ENCODE data around the gene TMEM117. TPM values are rescaled to one million over a fixed set of nuclear protein-coding genes. Genes with fewer than 3 reads are reported as not detected.

Gene TMEM117
- polyA plus RNA-seq, 1 donor (not counting 4 experiments of a cell fraction or from before 2014, with no cell fraction given): 8.5 TPM

GRCh38 chr12:44099486-44099885 is 263.6 kb downstream of the TMEM117 start:
- Histone ChIP-seq H2AFZ (ENCODE audit: control insufficient read depth, low read length) (no peak overlapping the region), H3K4me2 (ENCODE audit: control insufficient read depth, extremely low read depth, insufficient read depth, low read depth, low read length) (no peak overlapping the region), H3K27me3 (ENCODE audit: control insufficient read depth, extremely low read depth, insufficient read depth, low read length) (no peaks in the 10 kb centered on the region), H3K36me3 (ENCODE audit: control insufficient read depth in 2 of 2, extremely low read depth in 1 of 2, insufficient read depth in 2 of 2, low read length in 2 of 2) (no peaks in the 10 kb centered on the region), H3K4me1 (ENCODE audit: control insufficient read depth, extremely low read depth, insufficient read depth, low read length) (no peaks in the 10 kb centered on the region), H3K9me1 (ENCODE audit: control insufficient read depth, extremely low read depth, insufficient read depth, low read length) (no peaks in the 10 kb centered on the region), H3K9me3 (ENCODE audit: control insufficient read depth, low read depth, low read length) (no peaks in the 10 kb centered on the region), H3K9ac (ENCODE audit: control insufficient read depth, extremely low read depth, insufficient read depth, low read length) (no peak overlapping the region), H3K4me3 (ENCODE audit: control insufficient read depth in 2 of 3, extremely low read depth in 1 of 3, insufficient read depth in 2 of 3, low read depth in 1 of 3, low read length in 3 of 3) (no peak overlapping the region), H3K27ac (ENCODE audit: control insufficient read depth, insufficient read depth, low read length) (no peak overlapping the region), H3K79me2 (ENCODE audit: control insufficient read depth, insufficient read depth, low read length) (no peaks in the 10 kb centered on the region), H4K20me1 (ENCODE audit: control insufficient read depth, extremely low read depth, insufficient read depth, low read length) (no peaks in the 10 kb centered on the region)
- no peak for TF ChIP-seq CTCF (optimal IDR thresholded peaks at IDR 0.05 in 1 of 3, IDR thresholded peaks at IDR 0.05 in 1 of 3, conservative IDR thresholded peaks at IDR 0.05 in 1 of 3; ENCODE audit: extremely low read depth in 1 of 3, insufficient read depth in 2 of 3, low read length in 3 of 3)
- no peak for TF ChIP-seq EZH2 (IDR thresholded peaks at IDR 0.05; ENCODE audit: low read length)
- FAIRE-seq: no peak
- dilution Hi-C loops (cut with MboI; ENCODE audit: extremely low pct_ligation_motif_present, low sequenced_read_pairs): no loop called here
- no peak for DNase-seq (ENCODE audit: low read depth, low spot score)

GRCh38 chr12:44100264-44100663 is 264.4 kb downstream of the TMEM117 start:
- TF ChIP-seq CTCF (optimal IDR thresholded peaks at IDR 0.05 in 1 of 3, IDR thresholded peaks at IDR 0.05 in 1 of 3, conservative IDR thresholded peaks at IDR 0.05 in 1 of 3; ENCODE audit: extremely low read depth in 1 of 3, insufficient read depth in 2 of 3, low read length in 3 of 3): no peak
- TF ChIP-seq EZH2 (IDR thresholded peaks at IDR 0.05; ENCODE audit: low read length): no peak
- H3K9ac ChIP-seq (ENCODE audit: control insufficient read depth, extremely low read depth, insufficient read depth, low read length): no peak overlapping the region
- H3K27me3 ChIP-seq (ENCODE audit: control insufficient read depth, extremely low read depth, insufficient read depth, low read length): no peaks in the 10 kb centered on the region
- H3K4me2 ChIP-seq (ENCODE audit: control insufficient read depth, extremely low read depth, insufficient read depth, low read depth, low read length): no peak overlapping the region
- no peaks in the 10 kb centered on the region for H3K9me3 ChIP-seq (ENCODE audit: control insufficient read depth, low read depth, low read length)
- H3K9me1 ChIP-seq (ENCODE audit: control insufficient read depth, extremely low read depth, insufficient read depth, low read length): no peaks in the 10 kb centered on the region
- H3K4me3 ChIP-seq (ENCODE audit: control insufficient read depth in 2 of 3, extremely low read depth in 1 of 3, insufficient read depth in 2 of 3, low read depth in 1 of 3, low read length in 3 of 3): no peak overlapping the region
- H2AFZ ChIP-seq (ENCODE audit: control insufficient read depth, low read length): no peak overlapping the region
- no peaks in the 10 kb centered on the region for H3K36me3 ChIP-seq (ENCODE audit: control insufficient read depth in 2 of 2, extremely low read depth in 1 of 2, insufficient read depth in 2 of 2, low read length in 2 of 2)
- no peaks in the 10 kb centered on the region for H3K4me1 ChIP-seq (ENCODE audit: control insufficient read depth, extremely low read depth, insufficient read depth, low read length)
- H3K27ac ChIP-seq (ENCODE audit: control insufficient read depth, insufficient read depth, low read length): no peak overlapping the region
- dilution Hi-C loops (cut with MboI; ENCODE audit: extremely low pct_ligation_motif_present, low sequenced_read_pairs): no loop called here
- DNase-seq (ENCODE audit: low read depth, low spot score) (no peak), FAIRE-seq (no peak)
- no peaks in the 10 kb centered on the region for H3K79me2 ChIP-seq (ENCODE audit: control insufficient read depth, insufficient read depth, low read length)
- no peaks in the 10 kb centered on the region for H4K20me1 ChIP-seq (ENCODE audit: control insufficient read depth, extremely low read depth, insufficient read depth, low read length)

Measured in keratinocyte (primary cell).